BE2C (cell line): ENCODE data around the gene SEMA3G.

ENCODE experiments used
- DNase-seq: peaks from one replicate; pipeline ENCODE4 v3.0.0-alpha.2; 2020
- H3K27me3 ChIP-seq: fragments of 250-450 bp; sonication (Bioruptor Pico); 2 replicates; pipeline ENCODE4 v1.5.1; 2020; ENCODE audit warnings: mild to moderate bottlenecking
- H3K36me3 ChIP-seq: fragments of 250-450 bp; sonication (Bioruptor Pico); 2 replicates; pipeline ENCODE4 v1.5.1; 2020; ENCODE audit warnings: mild to moderate bottlenecking
- H3K4me1 ChIP-seq: fragments of 250-450 bp; sonication (Bioruptor Pico); 2 replicates; pipeline ENCODE4 v1.5.1; 2020
- H3K4me3 ChIP-seq: 2 replicates; pipeline ENCODE4 v1.5.1; 2011; ENCODE audit warnings: low read depth, low read length
- H3K9me3 ChIP-seq: fragments of 250-450 bp; sonication (Bioruptor Pico); 2 replicates; pipeline ENCODE4 v1.5.1; 2020
- TF ChIP-seq, protein P1 (sequence below): IDR thresholded peaks from 2 replicates; pipeline ENCODE4 v1.5.1; 2012; ENCODE audit warnings: mild to moderate bottlenecking, low read depth, low read length

Gene SEMA3G

DNA sequence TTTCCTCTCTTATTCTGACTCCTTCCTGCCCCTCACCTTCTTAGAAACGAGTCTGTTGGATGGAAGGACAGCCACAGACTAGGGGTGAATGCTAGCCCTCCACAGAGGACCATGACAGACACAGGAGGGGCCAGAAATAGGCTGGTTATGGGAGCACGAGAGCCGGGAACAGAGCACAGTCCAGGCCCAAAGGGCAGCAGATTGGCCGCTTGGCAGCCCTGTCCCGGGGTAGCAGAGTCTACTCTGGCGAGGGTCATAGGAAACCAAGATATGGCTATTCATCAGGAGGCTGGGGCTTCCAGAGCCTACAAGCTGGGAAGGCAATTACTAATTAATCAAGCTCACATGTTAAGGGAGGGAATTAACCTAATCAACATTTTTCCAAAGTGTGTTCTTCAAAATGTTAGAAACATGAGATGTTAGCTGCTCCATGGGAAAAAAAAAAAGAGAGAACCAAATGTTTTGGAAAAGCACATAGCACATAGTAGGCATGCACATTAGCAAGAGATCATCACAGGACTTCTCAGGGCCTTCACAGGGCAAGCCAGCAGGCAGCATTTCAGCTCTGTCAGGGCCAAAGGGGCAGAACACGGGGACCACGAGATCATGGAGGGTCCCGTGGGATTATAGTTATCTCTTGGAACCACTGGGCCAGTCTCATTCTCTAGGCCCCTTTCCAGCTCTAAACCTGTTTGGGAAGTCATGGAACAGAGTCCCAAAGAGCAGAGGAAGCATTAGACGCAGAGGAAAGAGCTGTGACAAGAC, 13.3 kb downstream of the SEMA3G start:
- no peaks in the 10 kb centered on the region for H3K27me3 ChIP-seq
- no peaks in the 10 kb centered on the region; the same call in 1 of the 2 replicates for H3K4me1 ChIP-seq

DNA sequence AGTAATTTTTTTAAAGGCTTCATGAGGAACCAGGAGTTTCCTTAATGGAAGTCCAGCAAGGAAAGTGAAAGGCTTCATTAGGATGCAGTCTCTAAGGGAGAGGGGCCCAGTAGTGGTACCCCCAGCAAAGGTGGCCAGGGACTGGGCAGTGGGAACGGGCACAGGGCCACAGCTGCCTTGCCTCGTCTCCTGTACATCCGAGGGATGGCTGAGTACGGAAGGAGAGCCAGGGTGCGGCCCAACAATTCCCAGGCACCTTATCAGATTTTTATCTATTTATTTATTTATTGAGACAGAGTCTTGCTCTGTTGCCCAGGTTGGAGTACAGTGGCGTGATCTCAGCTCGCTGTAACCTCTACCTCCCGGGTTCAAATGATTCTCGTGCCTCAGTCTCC, 14.5 kb downstream of the SEMA3G start:
- no peak overlapping the region for H3K4me3 ChIP-seq
- no peaks in the 10 kb centered on the region for H3K36me3 ChIP-seq
- TF ChIP-seq, protein P1, sequence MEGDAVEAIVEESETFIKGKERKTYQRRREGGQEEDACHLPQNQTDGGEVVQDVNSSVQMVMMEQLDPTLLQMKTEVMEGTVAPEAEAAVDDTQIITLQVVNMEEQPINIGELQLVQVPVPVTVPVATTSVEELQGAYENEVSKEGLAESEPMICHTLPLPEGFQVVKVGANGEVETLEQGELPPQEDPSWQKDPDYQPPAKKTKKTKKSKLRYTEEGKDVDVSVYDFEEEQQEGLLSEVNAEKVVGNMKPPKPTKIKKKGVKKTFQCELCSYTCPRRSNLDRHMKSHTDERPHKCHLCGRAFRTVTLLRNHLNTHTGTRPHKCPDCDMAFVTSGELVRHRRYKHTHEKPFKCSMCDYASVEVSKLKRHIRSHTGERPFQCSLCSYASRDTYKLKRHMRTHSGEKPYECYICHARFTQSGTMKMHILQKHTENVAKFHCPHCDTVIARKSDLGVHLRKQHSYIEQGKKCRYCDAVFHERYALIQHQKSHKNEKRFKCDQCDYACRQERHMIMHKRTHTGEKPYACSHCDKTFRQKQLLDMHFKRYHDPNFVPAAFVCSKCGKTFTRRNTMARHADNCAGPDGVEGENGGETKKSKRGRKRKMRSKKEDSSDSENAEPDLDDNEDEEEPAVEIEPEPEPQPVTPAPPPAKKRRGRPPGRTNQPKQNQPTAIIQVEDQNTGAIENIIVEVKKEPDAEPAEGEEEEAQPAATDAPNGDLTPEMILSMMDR, result no peak
- no peaks in the 10 kb centered on the region for H3K9me3 ChIP-seq
- no peaks in the 10 kb centered on the region; the same call in 1 of the 2 replicates for H3K4me1 ChIP-seq
- no peak for DNase-seq
- no peaks in the 10 kb centered on the region for H3K27me3 ChIP-seq

More for the DNA sequence above, 13.3 kb downstream of the SEMA3G start:
- no peak overlapping the region for H3K4me3 ChIP-seq
- no peak for DNase-seq
- no peaks in the 10 kb centered on the region for H3K36me3 ChIP-seq
- H3K9me3 ChIP-seq, result no peaks in the 10 kb centered on the region
- TF ChIP-seq, protein P1, result no peak

DNA sequence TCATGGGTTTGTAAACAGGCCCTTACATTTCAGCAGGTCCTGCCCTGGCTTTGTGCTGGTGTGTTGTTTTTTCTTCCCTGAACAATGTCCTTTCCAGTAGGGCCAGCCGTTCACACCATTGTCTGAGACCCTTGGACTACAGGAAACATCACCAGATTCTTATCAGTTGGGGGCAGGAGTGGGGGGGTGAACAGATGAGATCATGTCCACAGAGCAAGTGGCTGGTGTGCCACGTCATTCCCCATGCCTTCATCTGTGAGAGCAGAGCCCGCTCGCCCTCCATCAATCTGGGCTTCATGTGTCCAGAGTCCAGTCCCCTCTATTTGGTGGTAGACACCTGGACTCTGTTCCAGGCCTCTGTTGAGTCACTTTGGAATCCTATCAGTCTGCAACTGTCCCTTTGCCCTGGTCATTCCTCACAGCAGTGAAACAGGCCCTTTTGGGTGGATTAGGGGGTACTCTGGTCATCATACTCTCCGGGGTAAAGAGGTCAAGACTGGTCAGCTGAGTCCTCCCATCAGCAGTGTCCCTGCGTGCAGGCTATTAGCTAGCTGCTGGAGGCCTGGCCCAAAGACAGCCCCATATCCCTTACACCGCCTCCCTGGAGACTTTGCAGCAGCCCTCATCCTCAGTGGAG, 15.0 kb downstream of the SEMA3G start:
- no peak for DNase-seq
- no peaks in the 10 kb centered on the region for H3K27me3 ChIP-seq
- no peaks in the 10 kb centered on the region for H3K36me3 ChIP-seq
- TF ChIP-seq, protein P1, result no peak
- H3K4me1 ChIP-seq, result no peaks in the 10 kb centered on the region; the same call in 1 of the 2 replicates
- no peaks in the 10 kb centered on the region for H3K9me3 ChIP-seq
- H3K4me3 ChIP-seq, result no peak overlapping the region

DNA sequence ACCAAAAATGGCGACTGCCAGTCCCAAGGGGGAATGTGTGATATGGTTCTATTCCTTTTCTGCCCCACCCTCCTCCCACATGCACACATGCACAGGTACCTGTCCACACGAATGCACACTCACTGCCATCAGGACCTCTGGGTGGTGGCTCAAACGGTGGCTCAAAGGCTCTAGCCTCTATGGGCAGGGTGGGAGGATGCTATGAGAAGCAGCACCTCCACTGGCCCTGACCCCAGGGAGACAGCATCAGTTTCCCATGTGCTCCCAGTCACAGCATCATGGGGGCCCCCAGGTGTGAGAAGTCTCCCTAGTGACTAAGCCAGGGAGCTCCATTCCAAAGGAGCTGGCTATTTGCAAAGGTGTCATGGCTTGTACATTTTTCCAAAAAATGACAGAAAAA, 15.9 kb downstream of the SEMA3G start:
- no peak overlapping the region for H3K4me3 ChIP-seq
- no peaks in the 10 kb centered on the region for H3K27me3 ChIP-seq
- TF ChIP-seq, protein P1, result no peak
- H3K9me3 ChIP-seq, result no peaks in the 10 kb centered on the region
- H3K36me3 ChIP-seq, result no peaks in the 10 kb centered on the region
- no peak for DNase-seq
- H3K4me1 ChIP-seq, result no peaks in the 10 kb centered on the region

DNA sequence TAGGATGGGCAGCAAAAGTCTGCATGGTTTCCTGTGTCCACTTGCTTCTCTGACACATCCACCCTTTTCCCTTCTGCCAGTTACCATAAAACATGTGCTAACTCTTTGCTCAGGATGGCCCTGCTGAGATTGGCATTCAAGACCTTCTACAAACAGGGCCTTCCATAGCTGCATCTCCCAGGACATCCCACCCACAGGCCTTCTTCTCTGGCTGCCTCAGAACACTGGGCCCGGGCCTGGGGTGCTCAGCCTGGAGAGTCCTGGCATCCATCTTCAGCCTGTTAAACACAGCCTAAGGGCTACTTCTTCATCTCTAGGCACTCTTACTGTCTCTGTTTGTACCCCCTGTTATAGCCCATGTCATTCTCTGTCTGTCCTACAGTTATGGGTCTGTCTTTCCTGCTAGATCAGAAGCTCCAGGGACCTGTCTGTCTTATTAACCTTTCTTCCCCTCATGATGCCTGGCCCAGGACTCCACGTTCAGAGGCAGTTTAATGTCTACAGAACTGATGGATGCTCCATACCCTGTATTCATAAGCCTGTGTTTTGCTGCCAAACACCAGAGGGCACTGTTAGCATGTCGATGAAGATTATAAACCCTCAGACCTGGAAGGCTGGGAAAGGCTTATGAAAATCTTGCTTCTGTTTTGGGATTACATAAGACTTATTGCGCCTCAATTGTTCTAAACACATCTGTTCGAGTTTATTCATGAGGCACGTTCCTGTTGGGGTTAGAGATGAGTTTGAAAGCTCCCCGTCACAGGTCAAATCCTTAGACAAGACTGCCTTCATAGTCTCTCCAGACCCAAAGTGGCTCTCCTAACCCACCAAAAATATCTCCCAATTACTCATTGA, 16.5 kb downstream of the SEMA3G start:
- Histone ChIP-seq H3K27me3 (no peaks in the 10 kb centered on the region), H3K9me3 (no peaks in the 10 kb centered on the region), H3K4me1 (no peaks in the 10 kb centered on the region), H3K36me3 (no peaks in the 10 kb centered on the region), H3K4me3 (no peak overlapping the region)
- DNase-seq, result peak; percentile 39
- TF ChIP-seq, protein P1, result peak; percentile 77
